Spleen (tissue), 11 donors: ENCODE measurements around the gene PCSK6. TPM values are rescaled to one million over a fixed set of nuclear protein-coding genes. Genes with fewer than 3 reads are reported as not detected.

Source experiments
- DNase-seq: peaks from one replicate; pipeline ENCODE4 v3.0.0-alpha.2; 2020
- H3K27ac ChIP-seq, 8 donors: fragments of 200-600 bp; sonication (generic) in 7 of 8; 1 replicate in 4 of 8; 2 replicates in 4 of 8; pipeline versions ENCODE4 v1.5.0 to v1.8.0; 2016 to 2021; ENCODE audit warnings: inconsistent platforms in 4 of 8, mild to moderate bottlenecking in 4 of 8, moderate library complexity in 1 of 8
- H3K27me3 ChIP-seq, 7 donors: fragments of 200-600 bp; sonication (generic) in 6 of 7; replicated peaks in 1 of 7; 1 replicate in 4 of 7; 2 replicates in 3 of 7; pipeline versions ENCODE4 v1.5.0 to v1.8.0; 2016 to 2021; ENCODE audit warnings: inconsistent platforms in 3 of 7, mild to moderate bottlenecking in 1 of 7
- H3K36me3 ChIP-seq, 6 donors: fragments of 200-600 bp; sonication (generic) in 5 of 6; 1 replicate in 4 of 6; 2 replicates in 2 of 6; pipeline versions ENCODE4 v1.5.0 to v1.8.0; 2016 to 2021; ENCODE audit warnings: inconsistent platforms in 2 of 6
- H3K4me1 ChIP-seq, 6 donors: fragments of 200-600 bp; sonication (generic) in 5 of 6; 1 replicate in 3 of 6; 2 replicates in 3 of 6; pipeline versions ENCODE4 v1.5.0 to v1.8.0; 2016 to 2021; ENCODE audit warnings: inconsistent platforms in 3 of 6
- H3K4me3 ChIP-seq, 8 donors: fragments of 200-600 bp; sonication (generic) in 7 of 8; 1 replicate in 4 of 8; 2 replicates in 4 of 8; pipeline versions ENCODE4 v1.5.0 to v1.8.0; 2016 to 2021; ENCODE audit warnings: inconsistent platforms in 4 of 8, mild to moderate bottlenecking in 4 of 8, moderate library complexity in 2 of 8
- H3K9me3 ChIP-seq, 8 donors: fragments of 200-600 bp; sonication (generic) in 7 of 8; 1 replicate in 4 of 8; 2 replicates in 4 of 8; pipeline versions ENCODE4 v1.5.0 to v1.8.0; 2016 to 2021; ENCODE audit warnings: inconsistent platforms in 4 of 8
- CTCF ChIP-seq, 11 experiments: fragments of 200-600 bp in 7 of 11; fragments of 450-650 bp in 4 of 11; sonication (generic) in 4 of 11; IDR thresholded peaks in 8 of 11; conservative IDR thresholded peaks in 3 of 11; 1 replicate in 7 of 11; 2 replicates in 4 of 11; pipeline versions ENCODE4 v1.4.0 to v1.8.0; 2016 to 2021; ENCODE audit warnings: antibody characterized with exemption in 11 of 11, inconsistent platforms in 4 of 11, mild to moderate bottlenecking in 1 of 11
- POLR2A ChIP-seq, 3 donors: fragments of 450-650 bp; IDR thresholded peaks; one replicate each; pipeline ENCODE4 v1.5.1; 2017; ENCODE audit warnings: antibody characterized with exemption in 3 of 3, mild to moderate bottlenecking in 1 of 3
- POLR2AphosphoS5 ChIP-seq, 3 donors: sonication (generic); formaldehyde crosslinking; IDR thresholded peaks; one replicate each; pipeline ENCODE4 v1.5.1; 2017; ENCODE audit warnings: antibody characterized with exemption in 3 of 3
- WGBS, 5 donors: extraction: QIAGEN DNeasy Blood & Tissue Kit in 3 of 5; methylation state at CpG; one replicate each; pipeline versions ENCODE4 v1.1.5 to v1.1.7; 2013 to 2018; 5-methylcytosine and 5-hydroxymethylcytosine counted together
- intact Hi-C: fragments of 100-400 bp; cut with DNase I; formaldehyde crosslinking; loops from one replicate; pipeline ENCODE4 v1.15.0; 2023; ENCODE audit warnings: low total_unique reads
- polyA plus RNA-seq, 3 donors: library from polyadenylated mRNA; stranded (reverse); fragments of 200-250 nt; gene quantifications; one replicate each; pipeline ENCODE4 v1.2.1, GENCODE V29; 2013
- total RNA-seq, 7 donors: library from RNA; depleted of rRNA in 3 of 7; stranded (reverse); fragments of >200 nt in 3 of 7; fragmentation: NEBNext Ultra II Directional in 4 of 7; extraction: Animal tissue kit (Norgen Biotek cat#: 25700) in 4 of 7; gene quantifications; one replicate each; pipeline versions ENCODE4 v1.1.0 to v1.2.1, GENCODE V29; 2016 to 2021
- donor health status: healthy with polysubstance abuse.
- donor health status: DM: no; HTN: no; CAD: no; lungs with moderate emphysema.
- donor health status: DM: no; HTN: no; CAD: no.
- donor health status: Bipolar disorder and iron deficiency.
- donor health status: healthy.
- donor health status: DM: no; HTN: no; CAD: no.
- donor health status: DM: yes; HTN: yes; CAD: no.

Gene PCSK6
- total and polyA plus RNA-seq, 10 donors: 10.0 to 403 (median 252) TPM

- peaks cover 0 to 39% (median 20%) of the 10 kb centered on the region in 6 donors for H3K4me1 ChIP-seq
- no peaks in the 10 kb centered on the region for H3K9me3 ChIP-seq
- intact Hi-C loops: no loop called here
- 66 to 95% (median 80%) methylated on average over 9 of the region's 9 CpGs for WGBS, 5 donors
- no peaks in the 10 kb centered on the region for H3K27me3 ChIP-seq
- no peak overlapping the region for H3K27ac ChIP-seq
- peak; percentile 41 for DNase-seq
- no peak for TF ChIP-seq POLR2AphosphoS5 (IDR thresholded peaks at IDR 0.05)
- TF ChIP-seq POLR2A (IDR thresholded peaks at IDR 0.05): no peak
- no peak for TF ChIP-seq CTCF (IDR thresholded peaks at IDR 0.05 in 8 of 11, conservative IDR thresholded peaks at IDR 0.05 in 3 of 11)
- H3K36me3 ChIP-seq: peaks cover 0 to 82% (median 14%) of the 10 kb centered on the region in 6 donors
- no peak overlapping the region for H3K4me3 ChIP-seq
These were observed 101.9 kb downstream of the PCSK6 start for GRCh38 chr15:101387574-101387973.

GRCh38 chr15:101386967-101387366 is 102.5 kb downstream of the PCSK6 start:
- peak; percentile 55 for DNase-seq
- no peaks in the 10 kb centered on the region for H3K27me3 ChIP-seq
- peaks cover 0 to 33% (median 15%) of the 10 kb centered on the region in 6 donors for H3K4me1 ChIP-seq
- H3K4me3 ChIP-seq: no peak overlapping the region
- no peaks in the 10 kb centered on the region for H3K9me3 ChIP-seq
- no peak overlapping the region for H3K27ac ChIP-seq
- intact Hi-C loops: no loop called here
- H3K36me3 ChIP-seq: peaks cover 0 to 85% (median 14%) of the 10 kb centered on the region in 6 donors
- peak in 1 of 3 donors; percentile 31 for TF ChIP-seq POLR2AphosphoS5 (IDR thresholded peaks at IDR 0.05)
- TF ChIP-seq CTCF (IDR thresholded peaks at IDR 0.05 in 8 of 11, conservative IDR thresholded peaks at IDR 0.05 in 3 of 11): no peak
- WGBS, 5 donors: 80 to 92% (median 88%) methylated on average over 10 of the region's 10 CpGs

GRCh38 chr15:101386006-101386405 is 103.5 kb downstream of the PCSK6 start:
- DNase-seq: peak; percentile 54
- intact Hi-C loops: no loop called here

GRCh38 chr15:101384276-101384675 is 105.2 kb downstream of the PCSK6 start:
- H3K4me1 ChIP-seq: peaks cover 0 to 11% (median 5%) of the 10 kb centered on the region in 6 donors
- H3K4me3 ChIP-seq: no peak overlapping the region
- intact Hi-C loops: no loop called here
- peak; percentile 64 for DNase-seq
- H3K27ac ChIP-seq: no peak overlapping the region
- 90 to 94% (median 91%) methylated on average over 12 to 14 of the region's 14 CpGs for WGBS, 5 donors
- no peak for TF ChIP-seq CTCF (IDR thresholded peaks at IDR 0.05 in 8 of 11, conservative IDR thresholded peaks at IDR 0.05 in 3 of 11)
- TF ChIP-seq POLR2AphosphoS5 (IDR thresholded peaks at IDR 0.05): no peak
- H3K36me3 ChIP-seq: peaks cover 0 to 89% (median 13%) of the 10 kb centered on the region in 6 donors
- no peaks in the 10 kb centered on the region for H3K27me3 ChIP-seq
- H3K9me3 ChIP-seq: no peaks in the 10 kb centered on the region

More at GRCh38 chr15:101386006-101386405, 103.5 kb downstream of the PCSK6 start:
- 90 to 93% (median 93%) methylated on average over 18 of the region's 18 CpGs for WGBS, 5 donors
- H3K9me3 ChIP-seq: no peaks in the 10 kb centered on the region
- H3K4me1 ChIP-seq: peaks cover 0 to 23% (median 8%) of the 10 kb centered on the region in 6 donors
- H3K27ac ChIP-seq: no peak overlapping the region
- H3K27me3 ChIP-seq: no peaks in the 10 kb centered on the region
- peaks cover 0 to 88% (median 14%) of the 10 kb centered on the region in 6 donors for H3K36me3 ChIP-seq
- no peak overlapping the region for H3K4me3 ChIP-seq
- peak in 2 of 3 donors; percentile 34 to 48 for TF ChIP-seq POLR2AphosphoS5 (IDR thresholded peaks at IDR 0.05)
- TF ChIP-seq POLR2A (IDR thresholded peaks at IDR 0.05): no peak
- no peak for TF ChIP-seq CTCF (IDR thresholded peaks at IDR 0.05 in 8 of 11, conservative IDR thresholded peaks at IDR 0.05 in 3 of 11)
